A549 (cell line): ENCODE data around the gene IMP4. TPM values are rescaled to one million over a fixed set of nuclear protein-coding genes. Genes with fewer than 3 reads are reported as not detected.

ENCODE experiments used
- ATAC-seq, 2 experiments: fragments of 200-7000 bp in 1 of 2; fragments of >200 bp in 1 of 2; cut with Nextera tagmentation in 1 of 2; cut with Tn5 transposase in 1 of 2; 3 replicates each; pipeline versions ENCODE4 v1.8.0 to v1.9.1; 2018 to 2020; ENCODE audit warnings: mild to moderate bottlenecking in 1 of 2, moderate library complexity in 1 of 2
- CTCF ChIA-PET: fragments of 300-600 bp; sonication (Branson Sonifier 250); formaldehyde crosslinking; extraction: SDS; loops from one replicate; lab custom pipeline; 2021; ENCODE audit warnings: antibody characterized with exemption, inconsistent platforms; lab: Yijun Ruan, JAX
- POLR2A ChIA-PET: fragments of 350-600 bp; formaldehyde crosslinking; extraction: SDS; loops from one replicate; lab custom pipeline; 2021; ENCODE audit warnings: antibody characterized with exemption, inconsistent platforms; lab: Yijun Ruan, JAX
- DNase-seq, 2 experiments: peaks; one replicate each; pipeline versions ENCODE4 v3.0.0 to v3.0.0-alpha.2; 2011 to 2016; ENCODE audit warnings: low read depth in 1 of 2, low spot score in 1 of 2
- FAIRE-seq: peaks from 2 replicates; lab custom pipeline; 2011; peaks lifted over from hg19 to GRCh38; lab: Jason Lieb, UNC
- H3K27ac ChIP-seq, 2 experiments: fragments of >200 bp; sonication (Bioruptor Twin); formaldehyde crosslinking; 3 replicates each; pipeline ENCODE4 v1.5.1; 2016 to 2017
- H3K4me1 ChIP-seq: fragments of >200 bp; sonication (Bioruptor Twin); formaldehyde crosslinking; 3 replicates; pipeline ENCODE4 v1.6.1; 2016
- H3K4me2 ChIP-seq: fragments of >200 bp; sonication (Bioruptor Twin); formaldehyde crosslinking; 3 replicates; pipeline ENCODE4 v1.6.1; 2016
- H3K4me3 ChIP-seq: fragments of >200 bp; sonication (Bioruptor Twin); formaldehyde crosslinking; 3 replicates; pipeline ENCODE4 v1.5.1; 2016
- H3K9me3 ChIP-seq: fragments of >200 bp; sonication (Bioruptor Twin); formaldehyde crosslinking; 3 replicates; pipeline ENCODE4 v1.6.1; 2016
- BHLHE40 ChIP-seq: IDR thresholded peaks from 2 replicates; pipeline ENCODE4 v1.6.1; 2012; ENCODE audit warnings: low read depth, low read length, inconsistent platforms
- CHD4 ChIP-seq: fragments of 200-600 bp; sonication (generic); IDR thresholded peaks from 2 replicates; pipeline ENCODE4 v1.6.1; 2016; ENCODE audit warnings: antibody characterized with exemption, mild to moderate bottlenecking, borderline replicate concordance
- EHMT2 ChIP-seq: fragments of 200-600 bp; sonication (generic); IDR thresholded peaks from 2 replicates; pipeline ENCODE4 v1.6.1; 2016; ENCODE audit warnings: antibody characterized with exemption, low read depth, mild to moderate bottlenecking, moderate library complexity
- EP300 ChIP-seq, 2 experiments: fragments of >200 bp; sonication (Bioruptor Twin); formaldehyde crosslinking; IDR thresholded peaks; 2 replicates in 1 of 2; 3 replicates in 1 of 2; pipeline ENCODE4 v1.6.1; 2016 to 2017
- FOSB ChIP-seq: fragments of 250-450 bp; sonication (Bioruptor Pico); IDR thresholded peaks from 2 replicates; pipeline ENCODE4 v1.5.0; 2020; ENCODE audit warnings: mild to moderate bottlenecking, moderate library complexity
- FOSL2 ChIP-seq, 2 experiments: fragments of 450-650 bp in 1 of 2; fragments of >200 bp in 1 of 2; sonication (Bioruptor Twin) in 1 of 2; formaldehyde crosslinking; IDR thresholded peaks; 2 replicates each; pipeline versions ENCODE4 v1.5.0 to v1.6.1; 2016 to 2020; ENCODE audit warnings: mild to moderate bottlenecking in 1 of 2, moderate library complexity in 1 of 2
- FOXS1 ChIP-seq: fragments of 250-450 bp; sonication (Bioruptor Pico); IDR thresholded peaks from 2 replicates; pipeline ENCODE4 v1.5.0; 2020; ENCODE audit warnings: mild to moderate bottlenecking, moderate library complexity
- HDAC2 ChIP-seq: fragments of 200-600 bp; sonication (generic); IDR thresholded peaks from 2 replicates; pipeline ENCODE4 v1.6.1; 2016
- HOXA7 ChIP-seq: fragments of 250-450 bp; sonication (Bioruptor Pico); IDR thresholded peaks from 2 replicates; pipeline ENCODE4 v1.5.0; 2020; ENCODE audit warnings: mild to moderate bottlenecking, moderate library complexity
- HOXB13 ChIP-seq: fragments of 250-450 bp; sonication (Bioruptor Pico); IDR thresholded peaks from 2 replicates; pipeline ENCODE4 v1.5.0; 2020; ENCODE audit warnings: low read depth, mild to moderate bottlenecking, moderate library complexity
- HOXB5 ChIP-seq: fragments of 250-450 bp; sonication (Bioruptor Pico); IDR thresholded peaks from 2 replicates; pipeline ENCODE4 v1.5.0; 2020; ENCODE audit warnings: mild to moderate bottlenecking, moderate library complexity
- JUNB ChIP-seq: fragments of >200 bp; sonication (Bioruptor Twin); formaldehyde crosslinking; IDR thresholded peaks from 2 replicates; pipeline ENCODE4 v1.6.1; 2016
- MAFK ChIP-seq: fragments of 450-650 bp; IDR thresholded peaks from 2 replicates; pipeline ENCODE4 v1.6.1; 2014; ENCODE audit not compliant: partially characterized antibody
- MAZ ChIP-seq: fragments of 150-350 bp; IDR thresholded peaks from 2 replicates; pipeline ENCODE4 v1.6.1; 2014; ENCODE audit warnings: antibody characterized with exemption, low read depth, low read length, borderline replicate concordance
- MYC ChIP-seq: IDR thresholded peaks from 2 replicates; pipeline ENCODE4 v1.6.1; 2012; ENCODE audit warnings: mild to moderate bottlenecking, inconsistent platforms, low read length, improper control_type of control experiment, borderline replicate concordance
- NFE2L2 ChIP-seq: fragments of 150-350 bp; conservative IDR thresholded peaks from 2 replicates; pipeline ENCODE4 v1.6.1; 2014; ENCODE audit warnings: low read length
- NPAS2 ChIP-seq: fragments of 250-450 bp; sonication (Bioruptor Pico); IDR thresholded peaks from 2 replicates; pipeline ENCODE4 v1.8.0; 2022; ENCODE audit warnings: mild to moderate bottlenecking, moderate library complexity, borderline replicate concordance
- PBX3 ChIP-seq: IDR thresholded peaks from 2 replicates; pipeline ENCODE4 v1.6.1; 2012
- PHF8 ChIP-seq: fragments of 200-600 bp; sonication (generic); IDR thresholded peaks from 2 replicates; pipeline ENCODE4 v1.6.1; 2016; ENCODE audit warnings: low read depth, mild to moderate bottlenecking, antibody characterized with exemption, moderate library complexity, borderline replicate concordance
- POLR2A ChIP-seq: IDR thresholded peaks from 2 replicates; pipeline ENCODE4 v1.6.1; 2012; ENCODE audit warnings: mild to moderate bottlenecking, low read length
- RNF2 ChIP-seq: fragments of 200-600 bp; sonication (generic); IDR thresholded peaks from 2 replicates; pipeline ENCODE4 v1.6.1; 2016; ENCODE audit warnings: low read depth, mild to moderate bottlenecking, antibody characterized with exemption, moderate library complexity, borderline replicate concordance
- SMC3 ChIP-seq: fragments of >200 bp; sonication (Bioruptor Twin); formaldehyde crosslinking; IDR thresholded peaks from 3 replicates; pipeline ENCODE4 v1.6.1; 2018; ENCODE audit warnings: inconsistent platforms
- SREBF2 ChIP-seq: fragments of 450-650 bp; IDR thresholded peaks from 2 replicates; pipeline ENCODE4 v1.6.1; 2014; ENCODE audit warnings: mild to moderate bottlenecking, moderate library complexity
- TFCP2L1 ChIP-seq: fragments of 250-450 bp; sonication (Bioruptor Pico); IDR thresholded peaks from 2 replicates; pipeline ENCODE4 v1.5.0; 2021; ENCODE audit warnings: mild to moderate bottlenecking
- TP53 ChIP-seq: fragments of 250-450 bp; sonication (Bioruptor Pico); IDR thresholded peaks from 2 replicates; pipeline ENCODE4 v1.5.0; 2021; ENCODE audit warnings: mild to moderate bottlenecking, moderate library complexity
- ZC3H11A ChIP-seq: fragments of 450-650 bp; IDR thresholded peaks from 2 replicates; pipeline ENCODE4 v1.6.1; 2014; ENCODE audit warnings: antibody characterized with exemption, mild to moderate bottlenecking
- ZFP36 ChIP-seq: fragments of 450-650 bp; IDR thresholded peaks from 2 replicates; pipeline ENCODE4 v1.6.1; 2014; ENCODE audit warnings: borderline replicate concordance; ENCODE audit not compliant: partially characterized antibody
- ZNF302 ChIP-seq: fragments of 250-450 bp; sonication (Bioruptor Pico); IDR thresholded peaks from 2 replicates; pipeline ENCODE4 v1.9.0; 2021; ENCODE audit warnings: inconsistent platforms, mild to moderate bottlenecking, moderate library complexity
- ZSCAN20 ChIP-seq: fragments of 250-450 bp; sonication (Bioruptor Pico); IDR thresholded peaks from 2 replicates; pipeline ENCODE4 v1.8.0; 2022; ENCODE audit warnings: mild to moderate bottlenecking, moderate library complexity
- WGBS: methylation state at CpG from one replicate; pipeline ENCODE4 v1.1.6; 2017; ENCODE audit errors: missing lambda C conversion rate; 5-methylcytosine and 5-hydroxymethylcytosine counted together
- polyA plus RNA-seq, 4 experiments: library from polyadenylated mRNA; depleted of rRNA in 3 of 4; stranded (reverse); fragments of >200 nt; fragmentation: RNase III in 1 of 4; extraction: RNeasy Plus Mini Kit Qiagen cat#74134 plus additional on column Dnase treatment in 1 of 4; gene quantifications; 2 replicates in 3 of 4; 3 replicates in 1 of 4; pipeline ENCODE4 v1.2.3, GENCODE V29; 2011 to 2017
- TF ChIP-seq, protein P1 (sequence below): IDR thresholded peaks from 2 replicates; pipeline ENCODE4 v1.6.1; 2012
- TF ChIP-seq, protein P2 (sequence below): fragments of >200 bp; sonication (Bioruptor Twin); formaldehyde crosslinking; IDR thresholded peaks from 3 replicates; pipeline ENCODE4 v1.5.1; 2016
- TF ChIP-seq, protein P3 (sequence below): fragments of 200-600 bp; sonication (generic); IDR thresholded peaks from 2 replicates; pipeline ENCODE4 v1.6.1; 2016; ENCODE audit warnings: antibody characterized with exemption, mild to moderate bottlenecking, moderate library complexity

The IMP4 gene
- polyA plus RNA-seq, 2 of the 4 experiments (the other 2 are of a cell fraction) = 113 to 149 TPM

DNA sequence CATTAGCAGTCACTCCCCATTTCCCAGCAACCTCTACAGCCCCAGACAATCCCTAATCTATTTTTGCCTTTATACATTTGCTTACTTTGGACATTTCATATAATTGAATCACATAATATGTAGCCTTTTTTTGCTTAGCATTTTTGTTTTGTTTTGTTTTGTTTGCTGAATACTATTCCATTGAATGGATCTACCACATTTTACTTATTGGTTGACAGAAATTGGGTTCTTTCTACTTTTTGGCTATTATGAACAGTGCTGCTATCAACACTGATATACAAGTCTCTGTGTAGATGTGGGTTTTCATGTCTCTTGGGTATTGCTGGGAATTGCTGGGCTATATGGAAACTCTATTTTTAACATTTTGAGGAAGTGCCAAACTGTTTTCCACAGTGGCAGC is 20.8 kb downstream of the IMP4 start:
- ChIA-PET POLR2A (no interaction called here), CTCF (interaction anchor here (1.1 to 1.6 kb wide), 2 partner anchors 8 to 9 kb away, joined by 4 read pairs; no protein-coding TSS in a partner anchor)
- Histone ChIP-seq H3K4me1 (no peaks in the 10 kb centered on the region), H3K4me3 (no peak overlapping the region), H3K27ac (no peak overlapping the region), H3K4me2 (no peak overlapping the region), H3K9me3 (no peaks in the 10 kb centered on the region)
- TF ChIP-seq NPAS2 = no peak
- no peak for TF ChIP-seq HOXB5
- TF ChIP-seq SMC3 = no peak
- no peak for TF ChIP-seq ZSCAN20 (CRISPR knock-in tag)
- no peak for TF ChIP-seq TP53
- no peak for TF ChIP-seq MYC
- TF ChIP-seq ZFP36 = no peak
- TF ChIP-seq, protein P1, sequence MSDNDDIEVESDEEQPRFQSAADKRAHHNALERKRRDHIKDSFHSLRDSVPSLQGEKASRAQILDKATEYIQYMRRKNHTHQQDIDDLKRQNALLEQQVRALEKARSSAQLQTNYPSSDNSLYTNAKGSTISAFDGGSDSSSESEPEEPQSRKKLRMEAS = no peak
- TF ChIP-seq POLR2A = no peak
- TF ChIP-seq SREBF2 = no peak
- TF ChIP-seq RNF2 = no peak
- TF ChIP-seq FOSB (CRISPR knock-in tag) = no peak
- TF ChIP-seq EHMT2 = no peak
- no peak for TF ChIP-seq HDAC2
- TF ChIP-seq JUNB = no peak
- no peak for TF ChIP-seq ZC3H11A
- no peak for TF ChIP-seq TFCP2L1 (CRISPR knock-in tag)
- TF ChIP-seq PBX3 = no peak
- ATAC-seq = no peak
- no peak for FAIRE-seq
- DNase-seq = no peak

DNA sequence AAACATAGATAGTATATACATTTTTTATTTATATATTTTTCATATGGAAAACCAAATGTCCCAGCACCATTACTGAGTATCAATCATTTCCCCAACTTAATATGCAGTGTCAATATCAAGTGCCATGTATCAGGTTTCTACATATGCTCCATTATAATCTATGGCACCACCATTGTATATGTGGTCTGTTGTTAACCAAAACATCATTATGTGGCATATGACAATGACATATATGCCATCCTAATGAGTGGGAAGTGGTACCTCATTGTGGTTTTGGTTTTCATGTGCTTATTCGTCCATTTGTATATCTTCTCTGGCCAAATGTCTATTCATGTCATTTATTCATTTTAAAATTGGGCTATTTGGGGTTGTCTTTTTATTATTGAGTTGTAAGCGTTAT is 22.4 kb downstream of the IMP4 start:
- no peaks in the 10 kb centered on the region for H3K9me3 ChIP-seq
- FAIRE-seq (no peak), ATAC-seq (no peak), DNase-seq (no peak)
- H3K4me1 ChIP-seq = no peaks in the 10 kb centered on the region
- CTCF ChIA-PET = no interaction called here
- no peak overlapping the region for H3K27ac ChIP-seq
- H3K4me2 ChIP-seq = no peak overlapping the region
- WGBS = 89% methylated on average over 2 of the region's 2 CpGs
- TF ChIP-seq HOXA7 (CRISPR knock-in tag) (no peak), NPAS2 (no peak), CHD4 (no peak), EP300 (IDR thresholded peaks at IDR 0.05) (no peak), FOSB (CRISPR knock-in tag) (no peak), POLR2A (no peak), EHMT2 (no peak), MAZ (no peak), FOSL2 (IDR thresholded peaks at IDR 0.05) (no peak), FOSL2 (CRISPR knock-in tag; IDR thresholded peaks at IDR 0.05) (no peak), NFE2L2 (no peak)
- POLR2A ChIA-PET = no interaction called here
- H3K4me3 ChIP-seq = no peak overlapping the region

- DNase-seq (no peak), FAIRE-seq (no peak), ATAC-seq (no peak)
- Histone ChIP-seq H3K4me2 (no peak overlapping the region), H3K4me1 (peaks cover under 1% of the 10 kb centered on the region; the same call in 1 of the 3 replicates), H3K4me3 (no peak overlapping the region), H3K27ac (no peak overlapping the region), H3K9me3 (no peaks in the 10 kb centered on the region)
- POLR2A ChIA-PET = interaction anchor here (1.4 kb wide), 1 partner anchor 23 kb away, joined by 7 read pairs; the partner anchor contains the start of gene IMP4
- 93% methylated on average over 2 of the region's 2 CpGs for WGBS
- CTCF ChIA-PET = no interaction called here
- TF ChIP-seq, protein P2, sequence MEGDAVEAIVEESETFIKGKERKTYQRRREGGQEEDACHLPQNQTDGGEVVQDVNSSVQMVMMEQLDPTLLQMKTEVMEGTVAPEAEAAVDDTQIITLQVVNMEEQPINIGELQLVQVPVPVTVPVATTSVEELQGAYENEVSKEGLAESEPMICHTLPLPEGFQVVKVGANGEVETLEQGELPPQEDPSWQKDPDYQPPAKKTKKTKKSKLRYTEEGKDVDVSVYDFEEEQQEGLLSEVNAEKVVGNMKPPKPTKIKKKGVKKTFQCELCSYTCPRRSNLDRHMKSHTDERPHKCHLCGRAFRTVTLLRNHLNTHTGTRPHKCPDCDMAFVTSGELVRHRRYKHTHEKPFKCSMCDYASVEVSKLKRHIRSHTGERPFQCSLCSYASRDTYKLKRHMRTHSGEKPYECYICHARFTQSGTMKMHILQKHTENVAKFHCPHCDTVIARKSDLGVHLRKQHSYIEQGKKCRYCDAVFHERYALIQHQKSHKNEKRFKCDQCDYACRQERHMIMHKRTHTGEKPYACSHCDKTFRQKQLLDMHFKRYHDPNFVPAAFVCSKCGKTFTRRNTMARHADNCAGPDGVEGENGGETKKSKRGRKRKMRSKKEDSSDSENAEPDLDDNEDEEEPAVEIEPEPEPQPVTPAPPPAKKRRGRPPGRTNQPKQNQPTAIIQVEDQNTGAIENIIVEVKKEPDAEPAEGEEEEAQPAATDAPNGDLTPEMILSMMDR = no peak
- TF ChIP-seq HOXB5 = no peak
- TF ChIP-seq ZNF302 (CRISPR knock-in tag) = no peak
- TF ChIP-seq SREBF2 = no peak
- TF ChIP-seq, protein P3, sequence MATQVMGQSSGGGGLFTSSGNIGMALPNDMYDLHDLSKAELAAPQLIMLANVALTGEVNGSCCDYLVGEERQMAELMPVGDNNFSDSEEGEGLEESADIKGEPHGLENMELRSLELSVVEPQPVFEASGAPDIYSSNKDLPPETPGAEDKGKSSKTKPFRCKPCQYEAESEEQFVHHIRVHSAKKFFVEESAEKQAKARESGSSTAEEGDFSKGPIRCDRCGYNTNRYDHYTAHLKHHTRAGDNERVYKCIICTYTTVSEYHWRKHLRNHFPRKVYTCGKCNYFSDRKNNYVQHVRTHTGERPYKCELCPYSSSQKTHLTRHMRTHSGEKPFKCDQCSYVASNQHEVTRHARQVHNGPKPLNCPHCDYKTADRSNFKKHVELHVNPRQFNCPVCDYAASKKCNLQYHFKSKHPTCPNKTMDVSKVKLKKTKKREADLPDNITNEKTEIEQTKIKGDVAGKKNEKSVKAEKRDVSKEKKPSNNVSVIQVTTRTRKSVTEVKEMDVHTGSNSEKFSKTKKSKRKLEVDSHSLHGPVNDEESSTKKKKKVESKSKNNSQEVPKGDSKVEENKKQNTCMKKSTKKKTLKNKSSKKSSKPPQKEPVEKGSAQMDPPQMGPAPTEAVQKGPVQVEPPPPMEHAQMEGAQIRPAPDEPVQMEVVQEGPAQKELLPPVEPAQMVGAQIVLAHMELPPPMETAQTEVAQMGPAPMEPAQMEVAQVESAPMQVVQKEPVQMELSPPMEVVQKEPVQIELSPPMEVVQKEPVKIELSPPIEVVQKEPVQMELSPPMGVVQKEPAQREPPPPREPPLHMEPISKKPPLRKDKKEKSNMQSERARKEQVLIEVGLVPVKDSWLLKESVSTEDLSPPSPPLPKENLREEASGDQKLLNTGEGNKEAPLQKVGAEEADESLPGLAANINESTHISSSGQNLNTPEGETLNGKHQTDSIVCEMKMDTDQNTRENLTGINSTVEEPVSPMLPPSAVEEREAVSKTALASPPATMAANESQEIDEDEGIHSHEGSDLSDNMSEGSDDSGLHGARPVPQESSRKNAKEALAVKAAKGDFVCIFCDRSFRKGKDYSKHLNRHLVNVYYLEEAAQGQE = no peak
- no peak for TF ChIP-seq MAFK
- no peak for TF ChIP-seq BHLHE40
- TF ChIP-seq PHF8 = no peak
- no peak for TF ChIP-seq POLR2A
- no peak for TF ChIP-seq HOXB13 (CRISPR knock-in tag)
- no peak for TF ChIP-seq FOXS1
These were observed 23.3 kb downstream of the IMP4 start for GRCh38 chr2:130365963-130366362.
